Right ventricle myocardium superior (tissue), 1 donor: ENCODE results near the gene WWOX. TPM values are rescaled to one million over a fixed set of nuclear protein-coding genes. Genes with fewer than 3 reads are reported as not detected.

Experiments used
- ATAC-seq: fragments of 200-7000 bp; cut with Tn5 transposase; one replicate; pipeline ENCODE4 v1.9.1; 2020; ENCODE audit warnings: mild to moderate bottlenecking; ENCODE audit not compliant: poor library complexity
- DNase-seq: peaks from one replicate; pipeline ENCODE4 v3.0.0-alpha.2; 2020
- intact Hi-C: fragments of 100-400 bp; cut with DNase I; formaldehyde crosslinking; loops from one replicate; pipeline ENCODE4 v1.11.2; 2022
- total RNA-seq: library from RNA; stranded (reverse); fragmentation: NEBNext Ultra II Directional; extraction: Animal tissue kit (Norgen Biotek cat#: 25700); gene quantifications from one replicate; pipeline ENCODE4 v1.2.1, GENCODE V29; 2021
- donor health status: DM: no; HTN: yes; CAD: no; lungs with severe emphysema.

WWOX gene
- total RNA-seq, 1 donor from 2014 or later, result 11.5 TPM

DNA sequence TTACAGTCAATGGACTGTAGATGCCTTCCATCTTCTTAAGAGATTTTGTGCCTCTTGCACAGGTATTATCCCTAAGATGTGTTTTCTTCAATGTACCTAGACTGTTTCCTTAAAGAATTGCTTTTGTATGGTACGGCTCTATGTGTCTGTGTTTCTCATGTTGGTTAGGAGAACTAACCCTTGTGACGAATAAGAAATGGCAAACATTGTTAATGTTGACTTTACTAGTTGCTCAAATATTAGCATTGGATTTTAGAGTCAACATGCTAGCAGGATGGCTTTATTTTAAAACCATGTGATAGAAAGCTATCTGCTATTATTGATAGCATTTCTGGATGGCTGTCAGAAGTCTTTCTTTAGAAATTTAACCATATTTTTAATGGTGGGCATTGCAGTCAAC, 34.5 kb downstream of the WWOX start:
- no peak for DNase-seq
- intact Hi-C loops, result no loop called here
- no peak for ATAC-seq

DNA sequence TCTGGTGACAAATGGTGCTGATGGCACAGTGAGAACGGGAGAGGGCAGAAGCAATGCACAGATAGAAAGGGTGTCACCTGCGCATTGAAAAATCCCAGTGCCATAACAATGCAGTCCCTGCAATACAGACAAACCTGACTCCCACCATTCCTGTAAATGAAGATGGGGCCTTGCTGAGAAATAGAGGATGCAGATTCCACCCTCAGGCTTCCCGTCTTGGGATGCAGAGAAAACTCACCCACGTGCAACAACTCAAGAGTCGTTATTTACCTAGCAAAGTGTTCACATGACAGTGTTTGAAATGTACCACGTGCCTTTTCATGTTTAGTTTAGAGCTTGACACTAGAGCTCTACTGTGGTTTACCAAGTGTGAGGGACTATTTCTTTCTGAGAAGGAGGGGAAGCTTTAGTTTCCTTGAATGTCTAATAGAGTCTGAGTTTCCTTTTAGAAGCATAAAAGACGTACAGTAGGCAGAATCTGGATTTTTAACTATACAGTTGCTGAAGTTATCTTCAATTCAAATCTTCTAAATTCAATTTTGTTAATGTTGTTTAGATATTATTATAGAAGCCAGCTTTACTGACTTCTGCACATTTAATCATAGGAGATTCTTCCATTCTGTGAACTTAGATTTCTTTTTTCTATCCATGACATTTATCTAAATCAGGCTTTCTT, 35.6 kb downstream of the WWOX start:
- intact Hi-C loops, result no loop called here
- DNase-seq (no peak), ATAC-seq (no peak)

DNA sequence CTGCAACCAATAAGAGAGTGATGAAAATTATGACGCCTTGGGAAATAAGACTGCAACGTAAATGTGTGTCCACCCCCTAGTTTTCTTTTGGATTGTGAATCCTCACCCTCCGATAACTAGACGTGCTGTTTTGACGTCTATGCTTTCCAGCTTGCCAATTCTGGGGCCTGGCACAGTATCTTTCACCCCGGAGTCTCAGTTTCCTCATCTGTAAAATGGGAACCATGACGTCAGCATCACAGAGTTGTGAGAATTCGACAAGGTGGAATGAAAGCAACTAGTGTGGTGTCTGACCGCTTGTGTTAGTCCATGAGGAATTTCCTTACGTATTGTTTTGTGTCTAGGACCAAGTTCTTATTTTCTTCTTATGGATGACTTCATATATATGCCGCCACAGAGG, 37.7 kb downstream of the WWOX start:
- DNase-seq, result no peak
- intact Hi-C loops, result no loop called here
- no peak for ATAC-seq

DNA sequence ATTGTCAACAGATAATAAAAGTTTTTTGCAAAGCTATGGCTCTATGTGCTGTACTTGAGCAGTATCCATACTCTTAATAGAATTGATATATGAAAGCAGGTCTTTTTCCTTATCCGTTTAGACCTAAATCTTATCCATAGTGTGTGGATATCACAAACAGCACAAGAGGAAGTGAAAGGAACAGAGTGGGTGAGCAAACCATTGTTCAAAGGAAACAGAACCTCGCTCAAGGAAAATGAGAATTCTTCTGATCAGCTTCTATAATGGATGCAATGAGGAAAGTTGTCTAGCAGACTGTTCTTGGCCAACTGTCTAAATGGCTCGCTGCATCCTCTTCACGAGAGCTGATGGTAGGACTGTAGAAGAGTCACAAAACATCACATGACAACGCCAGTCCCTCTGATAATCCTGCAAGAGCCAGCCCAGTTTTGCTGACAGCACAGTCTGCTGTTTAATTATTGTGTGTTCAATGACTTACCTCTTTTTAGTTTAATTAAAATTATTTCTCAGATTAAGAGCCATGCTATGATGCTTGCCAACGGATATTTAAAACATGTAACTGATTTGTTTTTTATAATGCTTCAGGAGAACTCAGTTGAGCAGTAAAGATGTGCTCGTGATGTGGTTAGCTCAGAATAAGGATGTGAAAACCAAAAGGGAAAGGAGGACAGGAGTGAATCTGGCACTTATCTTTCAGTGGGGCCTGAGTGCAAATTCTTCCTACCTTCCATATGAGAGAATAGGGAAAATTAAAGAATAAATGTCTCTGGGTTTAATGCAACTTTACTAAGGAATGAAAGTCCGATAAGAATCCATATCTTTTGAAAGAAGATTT, 38.5 kb downstream of the WWOX start:
- intact Hi-C loops, result no loop called here
- ATAC-seq (no peak), DNase-seq (no peak)

DNA sequence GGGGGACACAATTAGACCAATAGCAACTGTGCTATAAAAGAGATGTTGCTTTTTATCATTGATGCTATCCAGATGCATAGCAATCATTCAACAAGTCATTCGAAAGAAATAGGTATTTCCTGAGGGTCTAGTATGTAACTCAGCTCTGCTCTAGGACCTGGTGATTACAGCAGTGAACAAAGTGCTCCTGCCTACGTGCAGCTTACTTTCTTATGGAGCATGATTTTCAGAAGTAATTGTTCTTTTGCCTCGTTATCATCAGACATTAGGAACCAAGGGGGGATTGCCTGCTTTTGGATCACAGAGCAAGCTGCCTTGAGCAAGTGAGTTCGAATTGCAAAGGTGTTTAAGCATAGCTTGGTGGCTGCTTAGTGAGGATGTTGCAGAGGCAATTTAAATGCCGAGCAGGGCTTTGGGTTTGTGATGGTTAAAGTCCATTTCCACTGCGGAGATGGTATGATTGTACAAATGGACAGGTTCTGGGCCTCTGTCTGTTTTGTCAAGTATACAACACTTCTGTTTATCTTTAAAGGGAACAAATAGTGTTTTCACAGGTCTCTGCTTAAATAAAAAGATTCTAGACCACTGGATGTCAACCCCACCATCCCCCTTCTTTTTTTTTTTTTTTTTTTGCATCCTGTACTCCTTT, 41.5 kb downstream of the WWOX start:
- no peak for ATAC-seq
- intact Hi-C loops, result no loop called here
- DNase-seq, result no peak

DNA sequence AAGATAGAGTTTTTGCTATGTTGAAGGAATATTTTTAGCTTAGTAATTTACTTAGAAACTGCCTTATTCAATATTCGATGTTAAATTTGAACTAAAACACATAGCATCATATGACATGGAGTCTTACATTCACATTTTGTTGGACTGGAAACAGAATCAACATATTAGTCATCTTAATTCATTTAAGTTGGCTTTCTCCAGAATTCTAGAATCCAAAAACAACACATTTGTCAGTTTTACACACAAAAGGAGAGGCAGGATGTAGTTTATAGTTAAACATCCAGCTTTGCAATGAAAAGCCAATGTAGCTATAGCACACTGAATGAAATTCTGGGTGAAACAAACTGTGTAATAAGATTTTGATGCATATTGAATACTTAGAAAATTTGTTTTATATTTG, 43.3 kb downstream of the WWOX start:
- ATAC-seq (no peak), DNase-seq (no peak)
- intact Hi-C loops, result no loop called here

DNA sequence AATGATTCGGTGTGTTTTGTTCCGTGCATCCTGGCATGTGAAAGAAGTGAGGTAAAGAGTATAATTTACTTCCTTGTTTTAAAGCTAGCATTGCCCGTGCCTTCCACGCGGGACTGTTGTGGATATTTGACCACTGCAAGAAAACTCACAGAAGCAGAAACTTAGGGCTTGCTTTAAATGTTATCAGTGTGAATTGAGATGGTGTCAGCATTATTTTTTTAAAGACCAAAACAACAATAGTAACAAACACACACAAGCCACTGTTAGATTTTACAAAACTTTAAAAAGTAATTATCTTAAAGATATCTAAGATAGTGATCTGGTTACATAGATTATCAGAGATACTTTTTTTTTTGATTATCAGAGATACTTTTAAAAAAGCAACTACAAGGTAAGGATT, 47.4 kb downstream of the WWOX start:
- intact Hi-C loops, result no loop called here
- DNase-seq, result no peak
- ATAC-seq, result no peak

DNA sequence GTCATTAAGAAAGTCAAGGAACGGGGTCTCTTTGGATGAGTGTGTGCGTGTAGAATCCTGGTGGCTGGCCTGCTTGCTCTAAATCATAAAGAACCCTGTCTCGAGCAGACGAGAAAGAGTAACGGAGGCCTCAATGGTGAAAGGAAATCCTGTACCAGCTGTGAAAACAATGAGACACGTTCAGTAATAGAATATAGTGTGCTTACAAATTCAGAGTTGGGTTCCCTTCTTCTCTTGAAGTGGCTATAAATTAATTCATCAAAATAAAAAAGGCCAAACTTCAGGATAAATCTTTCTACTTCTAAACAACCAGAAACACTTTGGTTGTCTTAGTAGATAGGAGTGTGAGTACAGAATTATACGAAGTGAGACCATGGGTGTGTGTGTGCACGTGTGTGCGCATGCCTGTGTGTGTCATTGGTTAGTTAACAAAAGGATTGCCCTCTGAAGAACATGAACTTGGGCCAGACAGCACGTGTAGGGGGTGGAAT, 48.5 kb downstream of the WWOX start:
- ATAC-seq (no peak), DNase-seq (no peak)
- intact Hi-C loops, result no loop called here

DNA sequence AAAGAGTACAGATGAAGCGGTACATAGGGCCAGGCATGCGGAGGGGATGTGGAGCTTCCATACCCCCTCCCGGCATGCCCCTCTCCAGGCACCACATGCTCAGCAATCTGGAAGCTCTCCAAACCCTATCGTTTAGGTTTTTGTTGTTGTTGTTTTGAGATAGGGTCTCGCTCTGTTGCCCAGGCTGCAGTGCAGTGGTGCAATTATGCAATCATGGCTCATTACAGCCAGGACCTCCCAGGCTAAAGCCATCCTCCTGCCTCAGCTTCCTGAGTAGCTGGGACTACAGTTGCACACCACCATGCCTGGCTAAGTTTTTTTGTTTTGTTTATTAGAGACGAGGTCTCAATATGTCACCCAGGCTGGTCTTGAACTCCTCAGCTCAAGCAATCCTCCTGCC, 50.8 kb downstream of the WWOX start:
- ATAC-seq (no peak), DNase-seq (no peak)
- intact Hi-C loops, result no loop called here

DNA sequence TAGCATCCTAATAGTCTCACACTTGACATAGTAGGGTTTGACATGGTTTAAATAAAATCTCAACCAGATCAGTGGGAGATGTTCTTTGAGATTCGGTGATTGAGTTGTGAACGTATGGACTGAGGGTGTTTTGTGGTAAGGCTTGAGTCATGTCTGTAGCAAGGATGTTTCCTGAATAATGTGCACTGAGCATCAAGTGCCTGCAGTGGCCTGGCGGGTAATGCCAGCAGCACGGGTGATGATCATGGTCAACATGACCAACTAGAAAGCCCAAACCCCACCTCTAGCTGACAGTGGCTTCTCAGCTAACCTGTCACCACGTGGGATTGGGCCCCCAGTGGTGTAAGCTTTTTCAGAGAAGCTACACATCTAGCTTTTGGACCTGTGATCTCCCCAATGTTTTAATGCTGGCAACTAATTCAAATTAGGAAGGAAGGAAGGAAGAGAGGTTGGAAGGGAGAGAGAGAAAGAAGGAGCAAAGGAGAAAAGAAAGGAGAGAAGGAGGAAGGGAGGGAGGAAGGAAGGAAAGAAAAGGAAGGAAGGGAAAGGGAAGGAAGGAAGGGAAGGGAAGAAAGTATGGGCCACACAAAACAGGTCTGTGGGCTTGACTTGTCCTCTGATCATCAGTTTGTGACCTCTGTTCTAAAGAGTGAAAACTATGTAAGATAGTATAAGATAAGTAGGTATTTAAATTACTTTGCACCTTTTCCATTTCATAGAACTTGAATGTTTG, 55.4 kb downstream of the WWOX start:
- ATAC-seq, result no peak
- DNase-seq, result no peak
- intact Hi-C loops, result no loop called here

DNA sequence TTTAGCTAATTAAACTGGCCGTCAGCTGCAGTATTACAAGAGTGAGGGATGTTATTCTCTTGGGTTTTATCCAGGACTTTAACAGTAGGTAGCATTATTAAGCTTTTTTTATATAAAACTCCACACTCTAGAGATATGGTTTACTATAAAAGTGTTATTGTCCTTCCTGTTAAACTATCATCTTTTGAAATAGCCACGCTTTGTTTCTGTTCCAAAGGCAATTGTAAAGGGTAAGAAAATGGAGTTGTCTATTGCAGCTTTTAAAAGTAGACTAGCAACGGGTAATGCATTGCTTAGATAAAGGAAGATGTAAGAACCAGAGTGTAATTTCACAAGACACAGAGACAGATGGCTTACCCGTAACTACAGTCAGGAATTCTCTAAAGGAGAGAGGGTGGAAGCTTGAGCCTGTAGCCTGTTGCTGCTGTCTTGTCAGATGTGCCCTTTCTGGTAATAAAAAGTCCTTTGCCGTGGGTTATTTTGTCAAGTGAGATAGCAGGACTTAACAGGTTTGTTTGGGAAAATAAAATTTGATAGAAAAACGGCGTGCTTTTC, 56.4 kb downstream of the WWOX start:
- DNase-seq (no peak), ATAC-seq (no peak)
- intact Hi-C loops, result no loop called here

DNA sequence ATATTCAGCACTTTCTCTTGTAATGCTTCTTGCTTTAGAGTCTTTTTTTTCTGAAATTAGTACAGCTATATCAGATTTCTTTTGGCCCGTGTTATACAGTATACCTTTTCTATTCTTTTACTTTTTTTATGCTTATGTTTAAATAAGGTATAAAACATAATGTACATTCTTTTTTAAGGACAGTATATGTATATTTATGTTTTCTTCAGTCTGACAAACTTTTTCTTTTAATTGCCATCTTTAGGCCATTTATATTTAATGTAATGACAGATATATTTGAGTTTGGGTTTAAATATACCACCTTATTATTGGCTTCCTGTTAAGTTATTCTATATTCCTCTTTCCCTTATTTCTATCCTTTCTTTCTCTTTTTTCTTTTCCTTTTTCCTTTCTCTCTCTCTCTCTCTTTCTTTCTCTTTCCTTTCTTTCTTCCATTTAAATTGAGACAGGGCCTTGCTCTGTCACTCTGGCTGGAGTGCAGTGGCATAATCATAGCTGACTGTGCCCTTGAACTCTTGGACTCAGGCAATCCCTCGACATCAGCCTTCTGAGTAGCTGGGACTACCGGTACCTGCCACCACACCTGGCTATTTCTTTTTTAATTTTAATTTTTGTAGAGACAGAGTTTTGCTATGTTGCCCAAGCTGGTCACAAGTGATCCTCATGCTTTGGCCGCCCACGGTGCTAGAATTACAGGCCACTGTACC, 61.7 kb downstream of the WWOX start:
- intact Hi-C loops, result no loop called here
- no peak for ATAC-seq

DNA sequence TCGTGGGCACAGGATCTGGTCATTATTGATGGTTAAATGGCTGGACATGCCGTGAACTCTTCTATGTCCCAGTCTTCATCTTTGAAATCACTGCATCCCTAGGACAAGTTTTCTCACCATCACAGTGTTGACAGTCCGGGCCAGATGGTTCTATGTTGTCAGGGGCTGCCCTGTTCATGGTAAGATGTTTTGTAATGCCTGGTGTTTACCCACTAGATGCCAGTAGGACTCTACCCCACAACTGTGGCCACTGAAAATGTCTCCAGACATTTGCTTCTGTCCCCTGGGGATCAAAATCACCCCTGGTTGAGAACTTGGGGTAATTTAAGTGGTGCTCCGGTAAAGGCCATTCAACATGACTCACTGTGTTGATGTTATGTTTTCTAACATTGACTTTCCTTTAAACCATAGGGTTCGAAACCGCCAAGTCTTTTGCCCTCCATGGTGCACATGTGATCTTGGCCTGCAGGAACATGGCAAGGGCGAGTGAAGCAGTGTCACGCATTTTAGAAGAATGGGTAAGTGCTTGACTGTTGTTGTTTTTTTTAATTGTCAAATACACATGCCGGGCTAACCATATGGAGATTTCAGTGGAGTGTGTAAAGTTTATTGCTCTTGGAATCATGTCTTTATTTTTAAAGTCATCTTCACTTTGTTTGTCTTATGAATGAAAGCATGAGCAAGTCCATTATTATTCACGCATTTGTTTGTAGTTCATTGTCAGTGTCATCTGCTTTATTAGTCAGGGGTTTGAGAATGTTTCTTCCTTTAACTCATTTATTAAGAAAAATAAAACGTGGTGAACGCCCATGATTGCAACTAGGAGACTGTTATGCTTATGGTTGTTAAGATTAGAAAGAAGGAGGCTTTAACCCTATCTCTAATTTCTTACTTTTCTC, 64.6 kb downstream of the WWOX start:
- intact Hi-C loops, result no loop called here
- ATAC-seq, result no peak
- DNase-seq, result no peak

More for the DNA sequence above, 61.7 kb downstream of the WWOX start:
- no peak for DNase-seq

DNA sequence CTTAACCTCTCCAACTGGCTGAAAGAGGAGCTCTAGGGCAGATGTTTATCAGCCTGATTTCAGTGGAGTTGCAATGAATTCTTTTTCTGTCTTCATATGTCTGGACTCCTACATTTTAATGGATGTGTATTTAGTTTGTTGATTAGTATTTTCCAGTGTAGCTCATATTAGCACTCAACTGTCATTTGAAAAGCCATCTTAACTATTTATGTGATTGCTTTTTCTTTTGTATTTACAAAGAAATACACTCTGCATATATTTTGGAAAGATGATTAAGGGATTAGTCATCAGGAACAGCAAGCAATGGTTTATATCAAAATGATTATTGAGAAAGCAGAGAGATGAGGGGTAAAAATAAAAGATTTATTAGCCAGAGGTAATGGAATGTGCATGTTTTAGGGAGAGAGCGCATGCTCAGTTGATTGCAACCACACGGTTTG, 71.1 kb downstream of the WWOX start:
- DNase-seq (no peak), ATAC-seq (no peak)
- intact Hi-C loops, result no loop called here

DNA sequence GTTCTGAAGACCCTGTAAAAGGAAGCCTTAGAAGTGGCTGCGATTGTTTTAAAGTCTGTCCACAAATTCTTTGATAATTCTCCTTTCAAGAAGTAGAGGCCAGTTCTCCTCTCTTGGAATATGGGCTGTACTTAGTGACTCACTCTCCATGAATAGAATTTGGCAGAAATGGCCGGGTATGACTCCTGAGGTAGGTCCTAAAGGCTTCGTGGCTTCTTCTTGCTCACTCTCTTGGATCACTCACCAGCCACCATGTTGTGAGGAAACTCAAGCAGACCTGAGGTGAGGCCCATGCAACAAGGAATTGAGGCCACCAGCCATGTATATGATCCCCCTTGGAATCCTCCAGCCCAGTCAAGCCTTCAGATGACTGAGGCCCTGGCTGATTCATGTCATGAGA, 75.8 kb downstream of the WWOX start:
- no peak for ATAC-seq
- no peak for DNase-seq
- intact Hi-C loops, result no loop called here

DNA sequence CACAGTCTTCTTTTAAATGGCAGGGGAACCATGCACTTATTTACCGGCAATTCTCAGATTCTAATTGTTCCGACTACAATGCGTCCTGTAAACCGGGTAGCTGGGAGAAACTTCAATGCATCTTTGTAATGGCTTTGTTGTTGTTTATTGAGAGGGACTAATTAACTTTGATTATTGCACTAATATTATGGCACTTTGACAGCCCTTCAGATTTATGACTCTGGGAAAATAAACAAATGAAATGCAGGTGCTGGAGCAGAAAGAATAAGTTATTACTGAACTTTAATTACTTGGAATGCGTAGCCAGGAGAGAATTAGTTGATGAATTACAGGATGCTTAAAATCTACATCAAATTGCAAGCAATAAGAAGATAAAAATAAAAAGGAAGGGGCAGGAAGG, 77.0 kb downstream of the WWOX start:
- intact Hi-C loops, result no loop called here
- ATAC-seq, result no peak
- no peak for DNase-seq

DNA sequence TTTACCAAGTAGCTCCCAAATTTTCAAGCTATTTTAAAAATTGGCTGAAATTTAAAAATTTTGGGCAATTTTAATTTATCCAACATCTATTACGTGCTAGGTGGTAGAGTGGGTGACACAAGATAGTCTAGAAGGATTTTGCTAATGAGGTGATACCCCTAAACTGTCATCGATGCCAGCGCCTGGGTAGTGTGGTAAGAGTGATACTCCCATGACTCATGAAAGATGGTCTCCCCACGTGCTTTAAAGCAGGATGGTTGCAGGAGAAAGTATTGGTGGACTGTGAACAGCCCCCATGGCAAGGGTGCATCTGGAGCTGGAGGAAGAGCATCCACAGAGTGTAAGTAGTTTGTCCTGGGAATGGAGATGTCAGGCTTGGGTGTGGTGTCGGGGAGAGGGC, 77.8 kb downstream of the WWOX start:
- intact Hi-C loops, result no loop called here
- ATAC-seq (no peak), DNase-seq (no peak)
